ENCODE measurements around the gene UNC13C.

The UNC13C gene

GRCh38 chr15:54094661-54095060 lies 116.4 kb downstream of the UNC13C start (continued):
- no peak for TF ChIP-seq REST (tag by site-specific recombination; IDR thresholded peaks at IDR 0.05)
- no peak for TF ChIP-seq ZNF596 (tag by site-specific recombination; IDR thresholded peaks at IDR 0.05)
- TF ChIP-seq ZNF580 (tag by site-specific recombination; IDR thresholded peaks at IDR 0.05), result no peak
- no peak for TF ChIP-seq ZBTB44 (tag by site-specific recombination; IDR thresholded peaks at IDR 0.05)

- H3K27ac ChIP-seq (ENCODE audit: extremely low read depth, low read depth, low read length), result no peak overlapping the region
- no peaks in the 10 kb centered on the region for H3K36me3 ChIP-seq (ENCODE audit: control insufficient read depth in 2 of 2, insufficient read depth in 1 of 2, low read length in 2 of 2)
- no peak overlapping the region for H3K4me3 ChIP-seq (ENCODE audit: low read depth, low read length)
- no peaks in the 10 kb centered on the region for H3K4me1 ChIP-seq (ENCODE audit: control insufficient read depth, insufficient read depth, low read length)
- POLR2A ChIA-PET, result no interaction called here
- no peaks in the 10 kb centered on the region for H3K9me3 ChIP-seq (ENCODE audit: control insufficient read depth, insufficient read depth, low read depth, low read length)
- CTCF ChIA-PET, result no interaction called here
- TF ChIP-seq ZNF785 (tag by site-specific recombination; IDR thresholded peaks at IDR 0.05) (no peak), ZNF362 (tag by site-specific recombination; IDR thresholded peaks at IDR 0.05) (no peak), ZNF514 (tag by site-specific recombination; IDR thresholded peaks at IDR 0.05) (no peak), ZNF623 (tag by site-specific recombination; IDR thresholded peaks at IDR 0.05) (no peak), ZBTB48 (tag by site-specific recombination; IDR thresholded peaks at IDR 0.05) (no peak), ZNF112 (tag by site-specific recombination; IDR thresholded peaks at IDR 0.05) (no peak), ZNF521 (tag by site-specific recombination; IDR thresholded peaks at IDR 0.05) (no peak), ZNF529 (tag by site-specific recombination; IDR thresholded peaks at IDR 0.05; ENCODE audit: insufficient replicate concordance) (no peak), ZNF585B (tag by site-specific recombination; IDR thresholded peaks at IDR 0.05) (no peak), ZNF391 (tag by site-specific recombination; IDR thresholded peaks at IDR 0.05; ENCODE audit: borderline replicate concordance, low read depth) (no peak), ZNF677 (tag by site-specific recombination; IDR thresholded peaks at IDR 0.05) (no peak), ZNF148 (tag by site-specific recombination; IDR thresholded peaks at IDR 0.05; ENCODE audit: borderline replicate concordance) (no peak), ZFP41 (tag by site-specific recombination; IDR thresholded peaks at IDR 0.05; ENCODE audit: borderline replicate concordance) (no peak), GLIS2 (tag by site-specific recombination; IDR thresholded peaks at IDR 0.05) (no peak), BCL6B (tag by site-specific recombination; IDR thresholded peaks at IDR 0.05) (no peak), ZNF544 (tag by site-specific recombination; IDR thresholded peaks at IDR 0.05) (no peak), ATF2 (tag by site-specific recombination; IDR thresholded peaks at IDR 0.05; ENCODE audit: low read depth) (no peak), ZNF121 (tag by site-specific recombination; IDR thresholded peaks at IDR 0.05) (no peak)
Observed at GRCh38 chr15:54097019-54097418, 118.8 kb downstream of the UNC13C start.

Measured in HEK293 (cell line).